Endothelial cell of hepatic sinusoid (primary cell): ENCODE data around the gene C1orf53.
"Not testable (repeated sequence)": the region's sequence is repeated elsewhere in the genome, so short reads cannot be mapped to it uniquely, and the experiment has no call there.

Experiments used
- in situ Hi-C: cut with HindIII; loops from 2 replicates; pipeline ENCODE4 v1.10.0; 2017; ENCODE audit warnings: low sequenced_read_pairs

The C1orf53 gene

DNA sequence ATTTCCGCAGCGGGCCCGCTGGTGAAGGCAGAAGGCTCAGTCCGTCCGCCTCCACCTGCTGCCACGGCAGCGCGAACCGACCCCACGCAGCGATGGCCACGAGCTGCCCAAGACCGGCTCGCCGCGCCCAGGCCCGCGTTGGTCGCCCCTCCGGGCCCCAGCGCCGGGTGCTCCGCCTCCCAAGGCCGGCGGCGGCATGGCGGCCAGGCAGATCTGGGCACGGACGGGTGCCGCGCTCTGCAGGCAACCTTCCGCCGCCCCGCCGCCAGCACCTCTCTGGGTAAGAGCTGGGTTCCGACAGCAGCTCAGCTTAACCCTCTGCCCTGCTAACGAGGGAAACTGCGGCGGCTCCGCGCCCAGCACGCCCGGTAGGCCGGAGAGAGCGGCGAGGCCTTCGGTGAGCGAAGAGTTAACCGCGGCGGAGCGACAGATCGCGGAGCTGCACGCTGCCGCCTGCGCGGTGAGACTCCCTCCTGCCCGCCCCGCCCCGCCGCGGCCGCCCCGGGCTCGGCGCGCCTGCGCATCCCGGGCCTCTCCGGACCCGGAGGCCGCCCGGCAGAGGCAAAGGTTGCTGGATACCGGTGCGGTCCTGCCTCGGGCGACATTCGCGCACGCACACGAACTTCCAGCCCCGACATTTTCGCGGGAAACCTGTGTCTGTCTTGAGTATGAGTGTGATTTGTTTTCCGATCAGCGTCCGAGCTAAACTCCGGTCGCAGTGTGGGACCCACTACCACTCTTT is at the start of gene C1orf53:
Gene C1orf53, plus strand, starts transcription at position 177 of the 742 bp plus-strand sequence. Its CDS starts 20 bp downstream, at position 197.
- in situ Hi-C loops = no loop called here

GRCh38 chr1:197855751-197856150 is 46.7 kb upstream of the C1orf53 start:
- in situ Hi-C loops = not testable (repeated sequence)

DNA sequence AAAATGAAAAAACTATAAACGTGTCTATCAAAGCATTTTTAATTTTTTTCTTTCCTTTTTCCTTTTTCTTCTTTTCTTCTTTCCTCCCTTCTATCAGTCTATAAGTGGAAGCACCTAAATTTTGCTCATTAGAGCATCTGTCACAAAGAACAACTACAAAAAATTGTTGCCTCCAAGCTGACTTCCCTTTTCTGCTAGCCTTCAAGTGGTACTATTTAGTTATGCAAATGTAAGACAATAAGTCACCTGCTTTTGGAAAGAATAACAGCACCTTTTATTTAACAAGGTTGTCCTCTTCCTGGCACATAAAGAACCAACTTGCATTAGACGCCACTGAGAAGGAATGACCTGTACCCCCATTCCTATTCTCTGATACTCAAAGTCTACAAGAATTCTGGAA is 45.0 kb upstream of the C1orf53 start:
- in situ Hi-C loops = no loop called here

DNA sequence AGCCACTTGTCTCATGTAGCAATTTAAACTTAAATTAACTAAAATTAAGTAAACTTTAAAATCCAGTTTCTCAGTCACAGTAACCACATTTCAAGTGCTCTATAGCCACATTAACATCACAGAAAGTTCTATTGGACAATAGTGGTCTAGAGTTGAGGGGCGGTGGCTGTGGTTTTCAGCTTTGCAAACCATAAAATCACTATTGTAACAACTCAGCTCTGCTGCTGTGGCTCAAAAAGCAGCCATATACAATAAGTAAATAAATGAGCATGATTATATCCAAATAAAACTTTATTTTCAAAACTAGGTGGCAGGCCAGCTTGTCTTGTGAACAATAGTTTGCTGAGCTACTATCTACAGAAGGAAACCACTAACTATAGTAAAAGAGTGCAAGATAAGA is 43.4 kb upstream of the C1orf53 start:
- in situ Hi-C loops = no loop called here

- in situ Hi-C loops = no loop called here
Measured at GRCh38 chr1:197862221-197862620, 40.2 kb upstream of the C1orf53 start.

GRCh38 chr1:197862671-197863070 is 39.8 kb upstream of the C1orf53 start:
- in situ Hi-C loops = no loop called here

DNA sequence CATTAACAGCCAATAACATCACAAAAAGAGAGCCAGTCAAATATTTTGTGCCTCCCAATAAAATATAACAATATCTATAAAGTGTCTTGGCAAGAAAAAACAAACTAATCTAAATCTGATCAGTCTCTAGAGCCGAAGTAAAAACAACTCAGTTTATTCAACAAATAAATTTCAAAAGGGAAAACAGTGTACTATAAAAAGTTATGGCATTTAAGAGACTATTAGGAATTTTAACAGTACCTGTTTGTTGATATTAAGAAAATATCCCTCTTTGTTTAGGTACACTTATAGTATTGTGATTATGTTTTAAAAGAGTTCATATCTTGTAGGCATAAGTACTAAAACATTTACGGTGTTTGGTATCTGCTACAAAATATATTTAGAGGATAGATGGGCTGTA is 36.6 kb upstream of the C1orf53 start:
- in situ Hi-C loops = no loop called here

DNA sequence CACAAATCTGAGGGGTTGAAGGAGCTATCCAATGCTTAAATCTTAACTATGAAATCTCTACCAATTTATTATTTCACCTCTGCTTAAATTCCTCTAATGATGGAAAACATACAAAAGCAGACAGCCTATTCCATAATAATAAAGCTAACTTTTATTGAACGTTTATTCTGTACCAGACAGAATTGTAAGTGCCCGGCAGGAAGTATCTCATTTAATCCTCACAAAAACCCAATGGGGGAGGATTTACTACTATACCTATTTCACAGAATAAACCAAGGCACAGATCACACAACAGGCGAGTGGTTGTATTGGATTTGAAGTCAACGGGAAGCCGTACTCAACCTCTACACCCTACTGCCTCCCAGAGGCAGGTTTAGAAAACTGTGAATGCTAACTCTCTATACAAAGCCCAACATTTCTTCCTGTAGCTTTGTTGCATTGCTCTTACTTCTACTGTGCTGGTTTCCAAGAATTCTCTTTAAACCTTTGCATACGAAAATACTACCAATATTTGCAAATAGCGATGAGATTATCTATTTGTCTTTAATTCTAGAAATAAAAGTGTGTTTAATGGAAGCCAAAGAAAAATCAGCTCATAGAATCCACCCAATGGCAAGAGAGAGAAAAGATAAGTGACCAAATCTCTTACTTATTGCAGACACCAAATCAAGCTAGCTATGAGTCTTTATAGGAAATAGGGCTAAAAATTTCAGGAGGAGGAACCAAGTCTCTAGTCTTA is 33.5 kb upstream of the C1orf53 start:
- in situ Hi-C loops = no loop called here

GRCh38 chr1:197869490-197870077 is 32.8 kb upstream of the C1orf53 start:
- in situ Hi-C loops = no loop called here

DNA sequence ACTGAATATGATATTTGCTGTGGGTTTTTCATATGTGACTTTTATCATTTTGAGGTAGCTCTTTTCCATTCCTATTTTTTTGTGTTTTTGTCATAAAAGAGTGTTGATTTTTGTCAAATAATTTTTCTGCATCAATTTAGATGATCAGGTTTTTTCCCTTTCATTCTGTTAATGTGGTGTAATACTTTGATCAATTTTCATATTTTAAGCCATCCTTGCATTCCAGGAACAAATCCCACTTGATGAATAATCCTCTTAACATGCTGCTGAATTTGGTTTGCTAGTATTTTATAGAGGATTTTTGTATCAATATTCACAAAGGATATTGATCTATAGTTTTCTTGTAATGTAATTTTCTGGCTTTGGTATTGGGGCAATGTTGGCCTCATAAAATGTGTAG is 25.5 kb upstream of the C1orf53 start:
- in situ Hi-C loops = no loop called here

DNA sequence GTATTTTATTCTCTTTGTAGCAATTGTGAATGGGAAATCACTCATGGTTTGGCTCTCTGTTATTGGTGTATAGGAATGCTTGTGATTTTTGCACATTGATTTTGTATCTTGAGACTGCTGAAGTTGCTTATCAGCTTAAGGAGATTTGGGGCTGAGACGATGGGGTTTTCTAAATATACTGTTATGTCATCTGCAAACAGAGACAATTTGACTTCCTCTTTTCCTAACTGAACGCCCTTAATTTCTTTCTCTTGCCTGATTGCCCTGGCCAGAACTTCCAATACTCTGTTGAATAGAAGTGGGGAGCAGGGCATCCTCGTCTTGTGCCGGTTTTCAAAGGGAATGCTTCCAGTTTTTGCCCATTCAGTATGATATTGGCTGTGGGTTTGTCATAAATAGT is 22.0 kb upstream of the C1orf53 start:
- in situ Hi-C loops = not testable (repeated sequence)

GRCh38 chr1:197882241-197882640 is 20.2 kb upstream of the C1orf53 start:
- in situ Hi-C loops = not testable (repeated sequence)

DNA sequence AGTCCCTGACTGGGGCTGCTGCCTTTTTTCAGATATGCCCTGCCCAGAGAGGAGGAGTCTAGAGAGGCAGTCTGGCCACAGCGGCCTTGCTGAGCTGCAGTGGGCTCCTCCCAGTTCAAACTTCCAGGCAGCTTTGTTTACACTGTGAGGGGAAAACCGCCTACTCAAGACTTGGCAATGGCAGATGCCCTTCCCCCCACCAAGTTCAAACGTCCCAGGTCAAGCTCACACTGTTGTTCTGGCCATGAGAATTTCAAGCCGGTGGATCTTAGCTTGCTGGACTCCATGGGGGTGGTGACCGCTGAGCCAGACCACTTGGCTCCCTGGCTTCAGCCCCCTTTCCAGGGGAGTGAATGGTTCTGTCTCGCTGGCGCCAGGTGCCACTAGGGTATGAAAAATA is 18.3 kb upstream of the C1orf53 start:
- in situ Hi-C loops = no loop called here

- in situ Hi-C loops = loop anchor here (5.0 kb wide), 2 partner anchors 66 to 274 kb away; no protein-coding TSS in a partner anchor
Measured at GRCh38 chr1:197890936-197891335, 11.5 kb upstream of the C1orf53 start.

GRCh38 chr1:197892684-197893083 is 9.7 kb upstream of the C1orf53 start:
- in situ Hi-C loops = loop anchor here (5.0 kb wide), 2 partner anchors 65 to 275 kb away; no protein-coding TSS in a partner anchor

GRCh38 chr1:197896301-197896700 is 6.1 kb upstream of the C1orf53 start:
- in situ Hi-C loops = loop anchor here (5.0 kb wide), 1 partner anchor 359 kb away; no protein-coding TSS in a partner anchor

GRCh38 chr1:197899037-197899436 is 3.4 kb upstream of the C1orf53 start:
- in situ Hi-C loops = loop anchor here (5.0 kb wide), 1 partner anchor 362 kb away; no protein-coding TSS in a partner anchor

- in situ Hi-C loops = no loop called here
Measured at GRCh38 chr1:197902131-197902453, 338 bp upstream of the C1orf53 start.

DNA sequence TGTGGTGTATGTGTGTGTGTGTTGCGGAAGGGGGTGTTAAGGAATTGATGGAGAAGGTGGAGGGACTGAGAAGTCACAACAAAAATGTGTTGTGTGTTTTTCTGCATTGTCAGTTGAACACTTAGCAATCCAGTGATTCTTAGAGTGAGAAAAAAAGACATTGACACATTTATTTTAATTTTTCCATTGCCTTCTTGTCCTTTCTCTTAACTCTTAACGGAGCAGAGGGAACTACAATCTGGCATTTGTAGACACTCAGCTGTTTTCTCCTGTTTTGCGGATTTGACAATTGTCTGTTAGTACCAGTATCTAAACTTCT is 725 bp downstream of the C1orf53 start:
- in situ Hi-C loops = no loop called here

DNA sequence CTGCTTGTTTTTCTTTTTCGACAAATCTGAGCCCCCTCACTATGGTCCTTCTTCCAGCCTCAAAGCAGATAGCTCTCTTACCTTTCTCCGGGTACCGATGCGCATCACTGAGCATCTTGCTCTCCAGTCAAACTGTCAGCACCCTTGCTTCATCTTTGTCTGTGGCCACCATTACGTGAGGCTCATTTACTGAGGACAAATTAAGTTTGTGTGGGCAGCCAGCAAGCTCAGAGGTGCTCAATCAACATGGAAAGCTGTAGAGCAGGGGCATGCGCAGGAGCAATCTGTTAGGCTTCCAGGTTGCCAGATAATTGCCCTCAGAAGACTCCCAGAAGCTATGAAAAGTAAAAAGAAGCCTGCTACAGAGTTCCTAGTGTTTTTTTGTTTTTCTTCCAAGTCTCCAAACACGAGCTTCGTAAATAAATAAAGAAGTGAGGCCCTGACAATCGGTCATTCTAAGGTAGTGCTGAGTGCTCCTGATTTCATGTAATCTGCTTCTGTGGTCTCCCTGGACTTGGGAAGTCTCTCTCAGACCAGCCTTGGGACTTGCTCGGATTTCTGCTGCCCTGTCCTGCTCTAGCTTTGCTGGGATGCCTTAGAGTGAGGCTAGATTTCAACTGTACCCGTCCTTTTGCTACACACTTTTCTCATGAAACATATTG is 1.8 kb downstream of the C1orf53 start:
- in situ Hi-C loops = no loop called here

DNA sequence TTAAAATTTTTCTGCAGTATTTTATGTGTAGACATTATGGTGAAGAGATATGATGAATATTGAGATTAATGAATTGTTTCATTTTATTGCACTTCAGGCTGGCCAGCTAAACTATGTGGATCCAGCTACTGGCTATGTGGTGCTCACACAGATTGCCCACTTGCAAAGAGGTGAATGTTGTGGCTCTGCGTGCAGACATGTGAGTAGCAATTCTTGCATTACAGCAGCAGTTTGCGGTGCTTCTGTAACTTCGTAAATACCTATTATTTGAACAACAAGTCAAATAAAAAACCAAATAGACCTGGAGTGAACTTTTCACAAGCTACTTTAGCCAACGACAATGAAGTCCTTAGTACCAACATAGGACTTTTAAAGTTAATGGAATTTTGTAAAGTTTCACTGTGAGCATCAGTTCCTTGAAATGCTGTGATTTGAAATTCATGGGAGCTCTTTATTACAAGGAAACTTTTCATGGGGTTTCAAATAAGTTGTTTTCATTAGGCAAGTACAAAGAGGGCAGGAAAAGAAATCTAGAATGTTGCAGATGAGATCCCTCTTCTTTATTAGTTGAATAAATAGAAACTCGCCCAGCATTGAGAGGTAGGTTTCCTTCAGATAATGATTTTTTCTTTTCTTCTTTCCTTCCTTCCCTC is 3.4 kb downstream of the C1orf53 start:
- in situ Hi-C loops = no loop called here
